ENCODE measurements around the gene PPP1R3A.

DNA sequence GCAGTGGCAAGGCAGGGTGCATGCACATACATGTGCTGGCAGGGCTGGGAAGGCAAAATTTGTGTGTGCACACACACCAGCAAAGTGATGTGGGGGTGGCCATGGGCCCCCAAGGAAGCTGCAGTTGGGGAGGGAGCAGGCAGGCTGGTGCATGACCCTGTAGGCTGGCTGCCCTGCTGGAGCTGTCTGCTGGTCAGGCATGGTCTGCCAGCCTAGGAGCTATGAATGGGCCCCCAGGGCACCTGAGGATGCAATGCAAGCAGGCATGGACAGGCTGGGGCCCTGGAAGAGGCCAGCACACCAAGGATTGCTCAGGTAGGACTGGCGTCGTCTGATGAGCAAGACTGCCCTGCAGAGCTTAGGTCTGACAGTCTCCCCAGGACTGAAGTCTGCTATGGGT is 18.2 kb upstream of the PPP1R3A start:
- TF ChIP-seq POLR2A (IDR thresholded peaks at IDR 0.05; ENCODE audit: low read depth, low read length) = no peak
- TF ChIP-seq POLR2AphosphoS5 (IDR thresholded peaks at IDR 0.05; ENCODE audit: low read depth, low read length) = no peak
- no peak for TF ChIP-seq TAF1 (IDR thresholded peaks at IDR 0.05; ENCODE audit: low read depth, low read length)

Data from GM12891 (cell line).